Measurements from ENCODE around the gene PQBP1. TPM values are rescaled to one million over a fixed set of nuclear protein-coding genes. Genes with fewer than 3 reads are reported as not detected.
A peak's percentile ranks its signal among the peaks of the same experiment; 100 is the strongest.
"Not testable (repeated sequence)": the region's sequence is repeated elsewhere in the genome, so short reads cannot be mapped to it uniquely, and the experiment has no call there.

Gene PQBP1
- 104 and 114 TPM in 2 replicates for total RNA-seq

GRCh38 chrX:48897625-48898306, at the start of gene PQBP1, which contains the start of gene TIMM17B:
Gene PQBP1, plus strand, starts transcription at chrX:48897930. Its CDS starts 580 bp downstream, at chrX:48898510.
Gene TIMM17B, minus strand, starts transcription at chrX:48897768. Its CDS starts 19 bp downstream, at chrX:48897749.
- Mint-ChIP-seq H3K4me3 (peak within 1 kb of the TSS; percentile 83), H3K27ac (peak within 1 kb of the TSS; percentile 95), H3K27me3 (no peaks in the 10 kb centered on the region), H3K36me3 (ENCODE audit: low read depth) (peaks cover 30% of the 10 kb centered on the region), H3K9me3 (no peaks in the 10 kb centered on the region), H3K4me1 (peaks cover 16% of the 10 kb centered on the region)
- DNase-seq: peak; percentile 96
- intact Hi-C loops (cut with micrococcal nuclease): loop anchor here (1.0 to 10.0 kb wide), 7 partner anchors 14 to 253 kb away; partner anchors contain the start of genes HDAC6, OTUD5, PIM2 and SLC35A2

GRCh38 chrX:48848847-48849246, 48.9 kb upstream of the PQBP1 start:
- no peak overlapping the region for H3K27ac Mint-ChIP-seq
- H3K27me3 Mint-ChIP-seq: peaks cover 5% of the 10 kb centered on the region
- no peak for DNase-seq
- H3K4me1 Mint-ChIP-seq: peaks cover 5% of the 10 kb centered on the region
- H3K4me3 Mint-ChIP-seq: no peak overlapping the region
- intact Hi-C loops (cut with micrococcal nuclease): no loop called here
- no peaks in the 10 kb centered on the region for H3K9me3 Mint-ChIP-seq
- no peaks in the 10 kb centered on the region for H3K36me3 Mint-ChIP-seq (ENCODE audit: low read depth)

GRCh38 chrX:48852857-48853256, 44.9 kb upstream of the PQBP1 start:
- Mint-ChIP-seq H3K27me3 (peaks cover 16% of the 10 kb centered on the region), H3K27ac (no peak overlapping the region), H3K4me3 (no peak overlapping the region), H3K4me1 (peaks cover 8% of the 10 kb centered on the region), H3K9me3 (no peaks in the 10 kb centered on the region), H3K36me3 (ENCODE audit: low read depth) (no peaks in the 10 kb centered on the region)
- intact Hi-C loops (cut with micrococcal nuclease): no loop called here
- DNase-seq: no peak

GRCh38 chrX:48853494-48853893, 44.2 kb upstream of the PQBP1 start:
- H3K36me3 Mint-ChIP-seq (ENCODE audit: low read depth); H3K9me3 Mint-ChIP-seq; H3K4me3 Mint-ChIP-seq; H3K27ac Mint-ChIP-seq; intact Hi-C loops (cut with micrococcal nuclease); H3K4me1 Mint-ChIP-seq; DNase-seq: not testable (repeated sequence)
- peaks cover 16% of the 10 kb centered on the region for H3K27me3 Mint-ChIP-seq

GRCh38 chrX:48854121-48854804, 43.5 kb upstream of the PQBP1 start:
- DNase-seq; H3K9me3 Mint-ChIP-seq; intact Hi-C loops (cut with micrococcal nuclease); H3K4me1 Mint-ChIP-seq; H3K36me3 Mint-ChIP-seq (ENCODE audit: low read depth); H3K27ac Mint-ChIP-seq; H3K4me3 Mint-ChIP-seq: not testable (repeated sequence)
- peaks cover 12% of the 10 kb centered on the region for H3K27me3 Mint-ChIP-seq

GRCh38 chrX:48854898-48855297, 42.8 kb upstream of the PQBP1 start:
- Mint-ChIP-seq H3K27ac (no peak overlapping the region), H3K27me3 (peaks cover 12% of the 10 kb centered on the region), H3K4me3 (no peak overlapping the region), H3K36me3 (ENCODE audit: low read depth) (no peaks in the 10 kb centered on the region), H3K9me3 (no peaks in the 10 kb centered on the region), H3K4me1 (peaks cover 4% of the 10 kb centered on the region)
- peak; percentile 59 for DNase-seq
- intact Hi-C loops (cut with micrococcal nuclease): no loop called here

GRCh38 chrX:48864210-48864609, 33.5 kb upstream of the PQBP1 start:
- no peak for DNase-seq
- intact Hi-C loops (cut with micrococcal nuclease): no loop called here
- Mint-ChIP-seq H3K36me3 (ENCODE audit: low read depth) (no peaks in the 10 kb centered on the region), H3K4me3 (no peak overlapping the region), H3K4me1 (no peaks in the 10 kb centered on the region), H3K27me3 (peaks cover 3% of the 10 kb centered on the region), H3K27ac (no peak overlapping the region), H3K9me3 (no peaks in the 10 kb centered on the region)

- H3K4me1 Mint-ChIP-seq; H3K27me3 Mint-ChIP-seq; intact Hi-C loops (cut with micrococcal nuclease); H3K9me3 Mint-ChIP-seq; H3K27ac Mint-ChIP-seq; H3K36me3 Mint-ChIP-seq (ENCODE audit: low read depth); DNase-seq; H3K4me3 Mint-ChIP-seq: not testable (repeated sequence)
Measured at GRCh38 chrX:48872017-48872416, 25.7 kb upstream of the PQBP1 start.

GRCh38 chrX:48876944-48877343, 20.8 kb upstream of the PQBP1 start:
- H3K4me1 Mint-ChIP-seq; H3K36me3 Mint-ChIP-seq (ENCODE audit: low read depth); H3K4me3 Mint-ChIP-seq; H3K9me3 Mint-ChIP-seq; intact Hi-C loops (cut with micrococcal nuclease); DNase-seq; H3K27me3 Mint-ChIP-seq; H3K27ac Mint-ChIP-seq: not testable (repeated sequence)

- Mint-ChIP-seq H3K4me1 (peaks cover 3% of the 10 kb centered on the region), H3K27ac (no peak overlapping the region), H3K4me3 (no peak overlapping the region), H3K27me3 (peaks cover 4% of the 10 kb centered on the region), H3K9me3 (no peaks in the 10 kb centered on the region), H3K36me3 (ENCODE audit: low read depth) (no peaks in the 10 kb centered on the region)
- intact Hi-C loops (cut with micrococcal nuclease): no loop called here
- DNase-seq: no peak
Measured at GRCh38 chrX:48883729-48884128, 14.0 kb upstream of the PQBP1 start.

GRCh38 chrX:48886586-48886985, 11.1 kb upstream of the PQBP1 start:
- H3K36me3 Mint-ChIP-seq (ENCODE audit: low read depth); H3K4me3 Mint-ChIP-seq; H3K4me1 Mint-ChIP-seq; DNase-seq; H3K27ac Mint-ChIP-seq; H3K9me3 Mint-ChIP-seq; intact Hi-C loops (cut with micrococcal nuclease); H3K27me3 Mint-ChIP-seq: not testable (repeated sequence)

- DNase-seq: peak; percentile 64
- no peaks in the 10 kb centered on the region for H3K27me3 Mint-ChIP-seq
- H3K4me1 Mint-ChIP-seq: peaks cover 18% of the 10 kb centered on the region
- H3K9me3 Mint-ChIP-seq: no peaks in the 10 kb centered on the region
- H3K36me3 Mint-ChIP-seq (ENCODE audit: low read depth): peaks cover 15% of the 10 kb centered on the region
- H3K4me3 Mint-ChIP-seq: peak overlapping the region; percentile 88
- intact Hi-C loops (cut with micrococcal nuclease): loop anchor here (10.0 kb wide), 2 partner anchors 216 to 246 kb away; no protein-coding TSS in a partner anchor
- peak overlapping the region; percentile 85 for H3K27ac Mint-ChIP-seq
Measured at GRCh38 chrX:48890296-48890925, 7.3 kb upstream of the PQBP1 start.

GRCh38 chrX:48890934-48891401, 6.8 kb upstream of the PQBP1 start:
- Mint-ChIP-seq H3K27me3 (no peaks in the 10 kb centered on the region), H3K9me3 (no peaks in the 10 kb centered on the region), H3K36me3 (ENCODE audit: low read depth) (peaks cover 16% of the 10 kb centered on the region), H3K4me3 (peak overlapping the region; percentile 88), H3K4me1 (peaks cover 20% of the 10 kb centered on the region), H3K27ac (peak overlapping the region; percentile 85)
- DNase-seq: peak; percentile 77
- intact Hi-C loops (cut with micrococcal nuclease): loop anchor here (1.0 to 10.0 kb wide), 3 partner anchors 20 to 246 kb away; partner anchors contain the start of gene SLC35A2

All from activated CD4-positive, alpha-beta T cell treated with anti-CD3 and anti-CD28 coated beads, Interleukin-2, amount 10 ng/mL, durations not matched to agents 24 days and 14 days (primary cell).